SK-N-SH treated with all-trans-retinoic acid at 6 μM for 48 hours (cell line): ENCODE data around the gene EGFLAM.

Experiments
- ATAC-seq: fragments of 200-7000 bp; cut with Tn5 transposase; 3 replicates; pipeline ENCODE4 v1.9.1; 2020; ENCODE audit warnings: mild to moderate bottlenecking, moderate library complexity
- ARNTL ChIP-seq: fragments of 450-650 bp; formaldehyde crosslinking; IDR thresholded peaks from 2 replicates; pipeline ENCODE4 v1.5.0; 2020; ENCODE audit warnings: low read depth, mild to moderate bottlenecking, moderate library complexity, borderline replicate concordance
- BACH2 ChIP-seq: fragments of 250-450 bp; sonication (Bioruptor Pico); IDR thresholded peaks from 2 replicates; pipeline ENCODE4 v1.9.0; 2021; ENCODE audit warnings: mild to moderate bottlenecking, borderline replicate concordance
- CREB5 ChIP-seq: fragments of 250-450 bp; sonication (Bioruptor Pico); IDR thresholded peaks from 2 replicates; pipeline ENCODE4 v1.5.1; 2020; ENCODE audit warnings: low read depth, mild to moderate bottlenecking, moderate library complexity
- CSDC2 ChIP-seq: fragments of 250-450 bp; sonication (Bioruptor Pico); IDR thresholded peaks from 2 replicates; pipeline ENCODE4 v1.5.0; 2020; ENCODE audit warnings: mild to moderate bottlenecking, moderate library complexity
- CSRNP3 ChIP-seq: fragments of 250-450 bp; sonication (Bioruptor Pico); IDR thresholded peaks from 2 replicates; pipeline ENCODE4 v1.5.1; 2021; ENCODE audit warnings: mild to moderate bottlenecking, moderate library complexity
- ESRRG ChIP-seq: fragments of 250-450 bp; sonication (Bioruptor Pico); IDR thresholded peaks from 2 replicates; pipeline ENCODE4 v1.6.1; 2021; ENCODE audit warnings: mild to moderate bottlenecking
- GLIS3 ChIP-seq: fragments of 250-450 bp; sonication (Bioruptor Pico); IDR thresholded peaks from 2 replicates; pipeline ENCODE4 v1.5.0; 2020; ENCODE audit warnings: mild to moderate bottlenecking, moderate library complexity
- ISL1 ChIP-seq: fragments of 250-450 bp; sonication (Bioruptor Pico); IDR thresholded peaks from 2 replicates; pipeline ENCODE4 v2.1.2; 2022; ENCODE audit warnings: mild to moderate bottlenecking, moderate library complexity
- OSR1 ChIP-seq: fragments of 250-450 bp; sonication (Bioruptor Pico); IDR thresholded peaks from 2 replicates; pipeline ENCODE4 v1.8.0; 2022; ENCODE audit warnings: moderate library complexity, mild to moderate bottlenecking, inconsistent platforms
- PATZ1 ChIP-seq: fragments of 250-450 bp; sonication (Bioruptor Pico); IDR thresholded peaks from 2 replicates; pipeline ENCODE4 v1.8.0; 2020; ENCODE audit warnings: mild to moderate bottlenecking, moderate library complexity, borderline replicate concordance
- POU6F1 ChIP-seq: fragments of 250-450 bp; sonication (Bioruptor Pico); IDR thresholded peaks from 2 replicates; pipeline ENCODE4 v1.8.0; 2021; ENCODE audit warnings: low read depth, mild to moderate bottlenecking, moderate library complexity, borderline replicate concordance
- PPARA ChIP-seq: fragments of 250-450 bp; sonication (Bioruptor Pico); IDR thresholded peaks from 2 replicates; pipeline ENCODE4 v1.5.0; 2020; ENCODE audit warnings: mild to moderate bottlenecking, borderline replicate concordance
- RARB ChIP-seq: fragments of 250-450 bp; sonication (Bioruptor Pico); IDR thresholded peaks from 2 replicates; pipeline ENCODE4 v1.8.0; 2021; ENCODE audit warnings: mild to moderate bottlenecking, moderate library complexity
- SNAI2 ChIP-seq: fragments of 250-450 bp; sonication (Bioruptor Pico); IDR thresholded peaks from 2 replicates; pipeline ENCODE4 v1.5.0; 2020; ENCODE audit warnings: mild to moderate bottlenecking, moderate library complexity
- TCF4 ChIP-seq: fragments of 250-450 bp; sonication (Bioruptor Pico); IDR thresholded peaks from 2 replicates; pipeline ENCODE4 v1.8.0; 2021; ENCODE audit warnings: mild to moderate bottlenecking, moderate library complexity, borderline replicate concordance
- TOX ChIP-seq: fragments of 250-450 bp; sonication (Bioruptor Pico); IDR thresholded peaks from 2 replicates; pipeline ENCODE4 v1.8.0; 2021; ENCODE audit warnings: mild to moderate bottlenecking, moderate library complexity, borderline replicate concordance
- TSHZ2 ChIP-seq: fragments of 250-450 bp; sonication (Bioruptor Pico); IDR thresholded peaks from 2 replicates; pipeline ENCODE4 v1.5.0; 2020; ENCODE audit warnings: mild to moderate bottlenecking, moderate library complexity
- ZC3H10 ChIP-seq: fragments of 250-450 bp; sonication (Bioruptor Pico); IDR thresholded peaks from 2 replicates; pipeline ENCODE4 v1.5.1; 2021; ENCODE audit warnings: mild to moderate bottlenecking, moderate library complexity
- ZFP3 ChIP-seq: fragments of 250-450 bp; sonication (Bioruptor Pico); IDR thresholded peaks from 2 replicates; pipeline ENCODE4 v1.5.0; 2020; ENCODE audit warnings: mild to moderate bottlenecking, moderate library complexity
- ZFP30 ChIP-seq: fragments of 450-650 bp; formaldehyde crosslinking; IDR thresholded peaks from 2 replicates; pipeline ENCODE4 v1.5.0; 2022; ENCODE audit warnings: mild to moderate bottlenecking, moderate library complexity
- ZNF565 ChIP-seq: fragments of 450-650 bp; formaldehyde crosslinking; conservative IDR thresholded peaks from 2 replicates; pipeline ENCODE4 v1.5.0; 2020; ENCODE audit warnings: low read depth, mild to moderate bottlenecking, moderate library complexity
- ZNF70 ChIP-seq: fragments of 450-650 bp; formaldehyde crosslinking; IDR thresholded peaks from 2 replicates; pipeline ENCODE4 v1.5.0; 2020; ENCODE audit warnings: mild to moderate bottlenecking, moderate library complexity

Gene EGFLAM

GRCh38 chr5:38284384-38284783, 26.0 kb downstream of the EGFLAM start (continued):
- TF ChIP-seq PPARA (CRISPR knock-in tag) (no peak), ARNTL (CRISPR knock-in tag) (no peak), RARB (no peak), POU6F1 (CRISPR knock-in tag) (no peak), ISL1 (no peak), CSDC2 (CRISPR knock-in tag) (no peak), ZNF70 (CRISPR knock-in tag) (no peak), ESRRG (CRISPR knock-in tag) (no peak), SNAI2 (no peak)

GRCh38 chr5:38285226-38285625, 26.9 kb downstream of the EGFLAM start:
- no peak for TF ChIP-seq CSDC2 (CRISPR knock-in tag)
- TF ChIP-seq PATZ1 (CRISPR knock-in tag): no peak
- TF ChIP-seq RARB: no peak
- no peak for TF ChIP-seq ZC3H10 (CRISPR knock-in tag)
- TF ChIP-seq CREB5 (CRISPR knock-in tag): no peak
- TF ChIP-seq GLIS3: no peak
- TF ChIP-seq OSR1 (CRISPR knock-in tag): no peak
- TF ChIP-seq ISL1: no peak
- no peak for TF ChIP-seq ESRRG (CRISPR knock-in tag)
- no peak for TF ChIP-seq TCF4 (CRISPR knock-in tag)
- TF ChIP-seq ZFP3 (CRISPR knock-in tag): no peak
- TF ChIP-seq ZNF70 (CRISPR knock-in tag): no peak
- TF ChIP-seq ZNF565 (CRISPR knock-in tag): no peak
- TF ChIP-seq PPARA (CRISPR knock-in tag): no peak
- no peak for TF ChIP-seq BACH2 (CRISPR knock-in tag)
- TF ChIP-seq CSRNP3: no peak
- TF ChIP-seq TOX (CRISPR knock-in tag): no peak
- no peak for TF ChIP-seq POU6F1 (CRISPR knock-in tag)
- ATAC-seq: no peak

GRCh38 chr5:38286002-38286401, 27.6 kb downstream of the EGFLAM start:
- no peak for ATAC-seq
- TF ChIP-seq ZFP30 (CRISPR knock-in tag): no peak
- no peak for TF ChIP-seq SNAI2
- TF ChIP-seq ESRRG (CRISPR knock-in tag): no peak
- TF ChIP-seq POU6F1 (CRISPR knock-in tag): no peak
- TF ChIP-seq ZFP3 (CRISPR knock-in tag): no peak
- TF ChIP-seq GLIS3: no peak
- TF ChIP-seq ISL1: no peak
- no peak for TF ChIP-seq TOX (CRISPR knock-in tag)
- TF ChIP-seq ZNF565 (CRISPR knock-in tag): no peak
- no peak for TF ChIP-seq OSR1 (CRISPR knock-in tag)
- no peak for TF ChIP-seq TSHZ2 (CRISPR knock-in tag)
- TF ChIP-seq PPARA (CRISPR knock-in tag): no peak
- no peak for TF ChIP-seq ARNTL (CRISPR knock-in tag)
- no peak for TF ChIP-seq ZC3H10 (CRISPR knock-in tag)
- TF ChIP-seq BACH2 (CRISPR knock-in tag): no peak
- no peak for TF ChIP-seq PATZ1 (CRISPR knock-in tag)
